Measurements from ENCODE around the gene PTPRE.

PTPRE gene

GRCh38 chr10:128007056-128007455 is 100.2 kb downstream of the PTPRE start:
- DNase-seq, result no peak

GRCh38 chr10:128007971-128008370 is 101.1 kb downstream of the PTPRE start:
- no peak for DNase-seq

- DNase-seq, result no peak
Observed at GRCh38 chr10:128008521-128009250, 101.8 kb downstream of the PTPRE start.

- no peak for DNase-seq
Observed at GRCh38 chr10:128009372-128010126, 102.6 kb downstream of the PTPRE start.

DNA sequence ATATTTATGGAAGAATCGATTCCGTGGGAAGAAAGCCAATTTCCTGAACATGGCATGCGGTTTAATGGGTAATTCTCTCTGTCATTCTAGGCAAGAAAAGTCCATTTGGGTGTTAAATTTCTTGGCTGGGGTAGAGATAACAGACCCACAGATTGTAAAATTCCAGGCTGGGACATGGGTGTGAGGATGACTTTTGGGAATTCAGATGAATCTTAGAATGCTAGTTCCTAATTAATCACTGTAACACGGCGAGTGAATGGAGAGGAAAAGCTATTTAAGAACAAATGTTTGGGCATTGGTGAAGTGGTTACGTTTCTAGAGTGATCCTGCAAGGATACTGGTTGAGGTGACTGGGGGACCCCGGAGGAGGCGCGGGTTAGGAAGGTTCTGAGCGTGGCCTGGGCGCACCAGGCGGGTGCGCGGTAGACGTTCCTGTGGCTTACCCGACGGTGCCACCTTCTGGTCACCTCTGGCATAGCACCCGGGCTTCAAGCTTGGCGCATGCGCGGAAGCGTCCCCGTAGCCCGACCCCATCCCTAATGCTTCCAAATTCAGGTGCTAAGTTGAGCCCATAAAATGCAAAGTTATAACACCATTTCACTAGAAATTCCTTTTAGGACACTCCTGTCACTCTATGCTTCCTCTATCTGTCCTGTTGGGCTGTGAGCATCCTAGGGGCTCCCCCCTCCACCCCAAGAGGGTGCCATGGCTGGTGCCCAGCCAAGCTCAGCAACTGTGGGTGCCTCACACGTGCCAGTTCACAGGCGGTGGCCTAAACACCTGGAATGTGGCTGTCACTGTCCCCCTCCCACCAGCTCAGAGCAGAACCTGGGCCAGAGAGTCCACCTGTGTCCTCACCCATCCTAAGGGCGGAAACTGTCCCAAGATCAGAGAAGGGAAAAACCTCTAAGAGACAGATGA is 104.4 kb downstream of the PTPRE start:
- DNase-seq, result peak; percentile 64

GRCh38 chr10:128013626-128014025 is 106.7 kb downstream of the PTPRE start:
- DNase-seq, result no peak

DNA sequence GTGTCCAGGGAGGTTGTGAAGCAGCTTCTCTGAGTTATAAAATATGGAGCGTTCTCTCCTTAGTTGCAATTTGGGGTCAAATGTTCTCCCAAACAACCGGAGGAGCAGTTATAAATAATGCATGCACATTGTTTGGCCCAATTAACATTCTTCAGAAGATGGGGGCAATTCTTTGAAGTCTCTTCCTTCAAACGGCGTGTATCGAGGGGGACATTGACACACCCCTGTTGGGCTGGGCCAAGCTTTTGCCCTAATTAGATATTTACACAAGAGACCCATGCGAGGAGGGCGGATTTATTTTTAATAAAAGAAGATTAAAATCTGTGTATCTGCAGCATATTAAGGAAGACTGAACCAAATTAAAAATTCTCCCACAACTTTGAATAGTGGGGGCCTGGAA is 107.3 kb downstream of the PTPRE start:
- no peak for DNase-seq

GRCh38 chr10:128016423-128017060 is 109.6 kb downstream of the PTPRE start:
- no peak for DNase-seq

GRCh38 chr10:128017822-128018221 is 110.9 kb downstream of the PTPRE start:
- no peak for DNase-seq

GRCh38 chr10:128018236-128018635 is 111.3 kb downstream of the PTPRE start:
- no peak for DNase-seq

- no peak for DNase-seq
Observed at GRCh38 chr10:128018691-128019090, 111.8 kb downstream of the PTPRE start.

- DNase-seq, result no peak
Observed at GRCh38 chr10:128022261-128023196, 115.6 kb downstream of the PTPRE start.

GRCh38 chr10:128024426-128024825 is 117.5 kb downstream of the PTPRE start:
- no peak for DNase-seq

- no peak for DNase-seq
Observed at GRCh38 chr10:128025437-128025836, 118.5 kb downstream of the PTPRE start.

- DNase-seq, result no peak
Observed at GRCh38 chr10:128025951-128026350, 119.0 kb downstream of the PTPRE start.

GRCh38 chr10:128026615-128027300 is 119.9 kb downstream of the PTPRE start:
- no peak for DNase-seq

DNA sequence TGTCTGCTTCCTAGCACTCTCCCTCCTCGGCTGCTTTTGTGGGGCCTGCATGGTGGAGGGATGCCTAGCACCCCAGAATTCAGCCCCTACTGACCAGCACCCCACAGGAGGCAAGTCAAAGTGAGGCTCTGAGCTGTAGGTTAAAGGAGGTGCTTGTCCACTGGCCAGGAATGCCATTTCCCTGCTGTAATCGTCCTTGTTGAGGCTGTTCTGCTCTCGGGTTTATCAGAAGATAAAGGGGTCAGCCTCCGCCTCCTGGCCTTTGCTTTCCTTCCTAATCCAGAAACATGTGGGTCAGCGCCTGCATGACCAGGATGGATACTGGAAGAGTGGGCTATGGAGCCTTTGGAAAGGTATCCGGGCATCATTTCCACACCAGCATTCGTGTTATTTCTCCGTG is 120.4 kb downstream of the PTPRE start:
- no peak for DNase-seq

DNA sequence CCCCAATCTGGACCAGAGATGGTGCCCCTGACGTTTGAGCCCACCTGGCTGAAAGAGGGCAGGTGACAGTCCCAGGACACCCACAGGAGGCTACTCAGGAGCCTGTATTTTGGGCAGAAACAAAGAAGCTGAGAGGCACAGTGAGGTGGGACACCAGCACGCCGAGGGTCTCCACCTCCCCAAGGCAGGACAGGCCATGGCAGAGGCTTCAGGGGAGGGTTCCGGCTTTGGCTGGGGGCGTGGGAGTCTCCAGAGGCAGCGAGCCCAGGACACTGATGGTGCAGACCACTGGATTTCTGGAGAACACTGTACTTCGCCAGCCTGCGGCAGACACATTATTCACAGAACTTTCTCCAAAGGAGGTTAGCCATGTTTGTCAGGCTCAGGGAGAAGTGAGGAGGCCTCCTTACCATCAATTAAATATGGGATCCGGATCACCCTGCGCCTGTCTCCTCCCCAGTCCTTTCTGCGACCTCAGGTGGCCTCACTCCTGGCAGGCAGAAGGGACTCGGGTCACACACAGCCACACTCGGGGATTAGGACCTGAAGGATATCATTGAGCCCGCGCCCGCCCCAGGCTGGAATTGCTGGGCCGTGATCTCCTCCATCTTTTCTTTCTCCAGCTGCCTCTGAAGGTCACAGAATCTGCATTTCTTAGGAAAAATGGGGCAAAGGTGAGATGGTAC is 121.1 kb downstream of the PTPRE start:
- no peak for DNase-seq

DNA sequence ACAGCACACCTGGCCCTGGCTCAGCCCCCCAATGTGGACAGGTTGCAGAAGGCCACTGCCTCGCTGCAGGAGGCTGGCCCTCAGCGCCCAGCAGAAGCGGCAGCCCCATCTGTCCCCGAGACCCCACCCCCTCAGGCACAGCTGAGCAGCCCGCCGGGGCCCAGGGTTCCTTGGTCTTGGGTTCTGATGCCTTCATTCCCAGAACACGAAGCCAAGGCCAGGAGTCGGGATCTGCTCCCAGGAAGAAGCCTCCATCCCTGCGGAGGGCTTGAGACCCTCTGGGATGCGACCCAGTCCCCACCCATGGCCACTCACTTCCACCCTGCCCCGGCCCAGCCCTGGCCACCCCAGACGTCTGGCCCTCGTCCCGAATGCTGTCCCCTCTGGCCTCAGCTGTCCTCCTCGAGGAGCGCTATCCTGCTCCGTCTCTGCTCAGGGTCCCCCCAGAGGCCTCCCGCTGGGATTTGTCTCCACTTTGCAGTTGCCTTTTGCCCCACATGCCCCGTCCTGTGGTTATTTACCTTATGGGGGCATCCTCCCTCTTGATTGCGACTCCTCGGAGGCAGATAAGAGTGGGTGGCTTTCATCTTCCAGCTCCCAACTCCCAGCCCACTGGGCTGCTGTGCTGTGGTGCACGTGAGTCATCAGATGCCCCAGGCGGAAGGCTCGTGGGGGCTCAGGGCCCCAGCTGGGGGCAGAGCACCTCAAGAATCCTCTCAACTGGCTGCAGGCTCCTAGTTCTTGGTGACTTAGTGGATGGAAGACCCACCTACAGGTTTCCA is 121.8 kb downstream of the PTPRE start:
- DNase-seq, result no peak

DNA sequence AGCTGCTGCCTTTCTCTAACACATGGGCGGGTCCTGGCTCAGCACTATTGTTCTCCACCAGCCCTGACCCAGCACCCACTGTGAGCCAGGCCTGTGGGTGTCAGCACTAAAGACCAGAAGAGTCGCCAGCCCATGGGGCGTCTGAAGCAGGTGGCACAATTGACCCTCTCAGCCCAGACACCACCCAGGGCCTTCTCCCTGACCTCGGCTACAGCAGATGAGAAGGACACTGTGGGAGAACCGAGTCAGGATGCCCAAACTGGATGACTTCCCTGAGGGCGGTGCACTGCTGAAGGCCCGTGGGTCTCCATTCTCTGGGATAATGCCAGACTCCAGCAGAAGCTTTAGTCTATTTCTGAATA is 122.4 kb downstream of the PTPRE start:
- no peak for DNase-seq

All from KG1 (cell line).